Nephron progenitor cell (in vitro differentiated cells): ENCODE data around the gene SLC19A2.
"Not testable (repeated sequence)": the region's sequence is repeated elsewhere in the genome, so short reads cannot be mapped to it uniquely, and the experiment has no call there.

ENCODE experiments used
- DNase-seq: peaks from one replicate; pipeline ENCODE4 v3.0.0; 2021
- H3K27ac Mint-ChIP-seq: 2 replicates; pipeline ENCODE4 v1.8.0; 2021; ENCODE audit warnings: mild to moderate bottlenecking, moderate library complexity, mixed read lengths
- H3K27me3 Mint-ChIP-seq: 2 replicates; pipeline ENCODE4 v1.8.0; 2021; ENCODE audit warnings: mild to moderate bottlenecking, low read depth, mixed read lengths; ENCODE audit not compliant: poor library complexity
- H3K36me3 Mint-ChIP-seq: 2 replicates; pipeline ENCODE4 v1.8.0; 2021; ENCODE audit warnings: low read depth, mixed read lengths
- H3K4me1 Mint-ChIP-seq: 2 replicates; pipeline ENCODE4 v1.8.0; 2021; ENCODE audit warnings: mixed read lengths
- H3K4me3 Mint-ChIP-seq: 2 replicates; pipeline ENCODE4 v1.8.0; 2021; ENCODE audit warnings: mild to moderate bottlenecking, moderate library complexity, mixed read lengths
- H3K9me3 Mint-ChIP-seq: 2 replicates; pipeline ENCODE4 v1.8.0; 2021; ENCODE audit warnings: mild to moderate bottlenecking, moderate library complexity, mixed read lengths
- TF ChIP-seq, protein P1 (sequence below): fragments of 200-600 bp; sonication (generic); IDR thresholded peaks from 2 replicates; pipeline ENCODE4 v1.5.0; 2021; ENCODE audit warnings: antibody characterized with exemption

SLC19A2 gene

DNA sequence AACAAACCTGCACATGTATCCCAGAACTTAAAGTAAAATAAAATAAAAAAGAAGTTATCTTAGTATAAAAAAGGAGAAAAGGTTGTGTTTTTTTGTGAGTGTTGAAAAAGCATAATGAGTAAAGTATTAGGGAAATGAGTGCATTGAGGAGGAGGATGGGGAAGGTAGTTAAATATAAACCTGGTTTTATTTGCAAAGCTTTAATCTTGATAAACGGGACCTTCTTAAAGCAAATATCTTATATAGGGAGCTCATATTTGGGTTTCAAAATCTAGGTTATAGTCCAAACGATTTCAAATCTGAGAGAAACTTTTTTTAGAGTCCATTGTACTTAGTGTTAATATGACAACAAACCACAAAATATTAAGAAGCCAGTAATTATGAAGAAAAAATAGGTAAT is 21.7 kb upstream of the SLC19A2 start:
- TF ChIP-seq, protein P1, sequence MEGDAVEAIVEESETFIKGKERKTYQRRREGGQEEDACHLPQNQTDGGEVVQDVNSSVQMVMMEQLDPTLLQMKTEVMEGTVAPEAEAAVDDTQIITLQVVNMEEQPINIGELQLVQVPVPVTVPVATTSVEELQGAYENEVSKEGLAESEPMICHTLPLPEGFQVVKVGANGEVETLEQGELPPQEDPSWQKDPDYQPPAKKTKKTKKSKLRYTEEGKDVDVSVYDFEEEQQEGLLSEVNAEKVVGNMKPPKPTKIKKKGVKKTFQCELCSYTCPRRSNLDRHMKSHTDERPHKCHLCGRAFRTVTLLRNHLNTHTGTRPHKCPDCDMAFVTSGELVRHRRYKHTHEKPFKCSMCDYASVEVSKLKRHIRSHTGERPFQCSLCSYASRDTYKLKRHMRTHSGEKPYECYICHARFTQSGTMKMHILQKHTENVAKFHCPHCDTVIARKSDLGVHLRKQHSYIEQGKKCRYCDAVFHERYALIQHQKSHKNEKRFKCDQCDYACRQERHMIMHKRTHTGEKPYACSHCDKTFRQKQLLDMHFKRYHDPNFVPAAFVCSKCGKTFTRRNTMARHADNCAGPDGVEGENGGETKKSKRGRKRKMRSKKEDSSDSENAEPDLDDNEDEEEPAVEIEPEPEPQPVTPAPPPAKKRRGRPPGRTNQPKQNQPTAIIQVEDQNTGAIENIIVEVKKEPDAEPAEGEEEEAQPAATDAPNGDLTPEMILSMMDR, result no peak
- Mint-ChIP-seq H3K4me3 (no peak overlapping the region), H3K4me1 (no peaks in the 10 kb centered on the region), H3K27me3 (peaks cover 4% of the 10 kb centered on the region), H3K9me3 (peaks cover 16% of the 10 kb centered on the region), H3K27ac (no peak overlapping the region), H3K36me3 (no peaks in the 10 kb centered on the region)
- DNase-seq, result no peak

DNA sequence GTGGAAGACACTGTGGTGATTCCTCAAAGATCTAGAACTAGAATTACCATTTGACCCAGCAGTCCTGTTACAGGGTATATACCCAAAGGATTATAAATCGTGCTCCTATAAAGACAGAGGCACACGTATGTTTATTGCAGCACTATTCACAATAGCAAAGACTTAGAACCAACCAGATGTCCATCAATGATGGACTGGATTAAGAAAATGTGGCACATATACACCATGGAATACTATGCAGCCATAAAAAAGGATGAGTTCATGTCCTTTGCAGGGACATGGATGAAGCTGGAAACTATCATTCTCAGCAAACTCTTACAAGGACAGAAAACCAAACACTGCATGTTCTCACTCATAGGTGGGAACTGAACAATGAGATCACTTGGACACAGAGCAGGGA is 17.9 kb upstream of the SLC19A2 start:
- H3K36me3 Mint-ChIP-seq, result not testable (repeated sequence)

DNA sequence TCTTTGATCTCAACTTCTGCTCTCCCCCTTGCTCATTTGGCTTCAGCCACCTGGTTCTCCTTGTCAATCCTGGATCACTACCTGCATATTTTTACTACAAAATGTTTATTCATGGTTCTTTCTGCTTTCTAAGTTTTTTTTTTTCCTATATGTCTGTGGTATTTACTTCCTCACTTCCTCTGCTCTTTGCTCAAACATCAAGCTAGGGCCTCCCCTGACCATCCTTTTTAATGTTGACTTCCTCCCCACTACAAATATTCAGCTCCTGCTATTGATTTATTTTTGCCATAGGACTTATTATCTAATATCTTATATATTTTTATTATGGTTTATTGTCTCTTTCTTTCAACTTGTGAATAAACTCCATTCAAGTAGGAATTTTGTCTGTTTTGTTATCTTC is 14.1 kb upstream of the SLC19A2 start:
- Mint-ChIP-seq H3K36me3 (no peaks in the 10 kb centered on the region), H3K4me3 (no peak overlapping the region), H3K27ac (no peak overlapping the region), H3K27me3 (peaks cover 3% of the 10 kb centered on the region), H3K4me1 (no peaks in the 10 kb centered on the region), H3K9me3 (peaks cover 18% of the 10 kb centered on the region)
- TF ChIP-seq, protein P1, result no peak
- no peak for DNase-seq

More for the DNA sequence above, 17.9 kb upstream of the SLC19A2 start:
- H3K4me3 Mint-ChIP-seq, DNase-seq, H3K4me1 Mint-ChIP-seq, H3K27ac Mint-ChIP-seq, H3K27me3 Mint-ChIP-seq: not testable (repeated sequence)
- H3K9me3 Mint-ChIP-seq, result peaks cover 25% of the 10 kb centered on the region

DNA sequence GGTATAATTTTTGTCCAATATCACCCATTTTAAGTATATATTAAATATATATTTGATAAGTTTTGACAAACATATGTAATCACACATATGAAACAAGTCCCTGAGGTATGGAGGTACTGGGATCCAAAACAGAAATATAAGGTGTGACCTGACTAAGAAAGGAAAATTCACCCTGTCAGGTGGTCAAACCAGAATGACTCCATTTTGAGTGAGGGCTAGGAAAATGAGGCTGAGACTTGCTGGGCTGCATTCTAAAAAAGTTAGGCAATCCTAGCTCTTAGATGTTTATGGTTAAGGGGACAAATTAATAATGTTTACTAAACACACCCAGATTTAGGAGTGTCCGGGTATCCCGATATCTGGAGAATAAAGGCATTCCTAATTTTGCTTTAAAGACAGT is 11.6 kb upstream of the SLC19A2 start:
- TF ChIP-seq, protein P1, result no peak
- H3K4me1 Mint-ChIP-seq, result no peaks in the 10 kb centered on the region
- no peaks in the 10 kb centered on the region for H3K36me3 Mint-ChIP-seq
- H3K9me3 Mint-ChIP-seq, result peaks cover 9% of the 10 kb centered on the region
- peaks cover 3% of the 10 kb centered on the region for H3K27me3 Mint-ChIP-seq
- H3K4me3 Mint-ChIP-seq, result no peak overlapping the region
- no peak overlapping the region for H3K27ac Mint-ChIP-seq
- DNase-seq, result no peak

DNA sequence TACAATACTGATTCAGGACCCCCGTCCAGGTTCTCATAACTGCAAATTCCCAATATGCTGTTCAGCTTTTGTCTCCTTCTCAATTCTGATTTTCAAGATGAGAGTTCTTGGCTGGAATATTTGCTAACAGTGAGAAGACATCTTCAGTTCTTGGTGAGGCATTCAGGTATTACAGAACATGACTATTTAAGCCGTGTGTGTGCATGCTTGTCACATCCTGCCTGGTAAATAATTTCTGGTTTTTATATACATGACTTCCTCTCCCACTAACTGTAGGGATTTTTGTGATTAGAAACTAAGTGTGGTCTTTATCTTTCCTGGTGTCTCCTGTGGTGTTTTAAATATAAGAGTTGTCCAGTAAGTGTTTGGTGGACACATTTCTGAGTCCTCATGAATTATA is 10.2 kb upstream of the SLC19A2 start:
- Mint-ChIP-seq H3K36me3 (no peaks in the 10 kb centered on the region), H3K27me3 (peaks cover 3% of the 10 kb centered on the region), H3K9me3 (no peaks in the 10 kb centered on the region), H3K4me1 (no peaks in the 10 kb centered on the region), H3K27ac (no peak overlapping the region), H3K4me3 (no peak overlapping the region)
- TF ChIP-seq, protein P1, result no peak
- DNase-seq, result no peak

DNA sequence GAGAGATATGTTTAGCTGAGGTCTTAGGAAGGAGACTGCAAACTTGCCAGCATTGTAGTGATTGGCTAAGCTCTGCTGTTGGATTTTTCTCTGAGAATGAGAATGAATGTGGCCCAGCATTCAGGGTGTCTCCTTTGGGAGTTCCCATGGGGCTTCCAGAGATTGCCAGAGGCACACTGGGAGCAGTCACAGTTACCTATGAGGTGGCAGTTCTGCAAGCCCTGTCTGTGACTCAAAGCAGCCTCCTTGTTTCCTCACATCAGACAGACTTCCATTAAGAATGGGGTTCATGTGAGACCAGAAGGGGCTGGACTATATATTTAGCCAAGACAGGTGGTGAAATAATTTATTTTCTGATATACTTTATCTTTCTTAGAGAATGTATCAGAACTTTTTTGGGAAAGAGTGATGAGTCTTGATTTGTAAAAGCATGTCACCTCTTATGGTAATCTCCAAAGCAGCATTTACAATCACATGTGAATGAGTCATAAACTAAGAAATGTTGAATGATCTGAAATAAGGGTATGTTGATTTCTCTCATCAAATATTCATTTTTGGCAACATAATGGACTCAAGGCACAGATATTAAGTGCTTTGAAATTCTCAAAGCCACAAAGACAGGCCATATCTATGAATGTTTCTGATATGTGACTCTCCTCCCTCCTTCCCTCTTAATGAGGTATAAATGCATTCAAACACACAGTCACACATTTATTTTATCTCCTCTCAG is 9.5 kb upstream of the SLC19A2 start:
- Mint-ChIP-seq H3K27me3 (peaks cover 3% of the 10 kb centered on the region), H3K4me3 (no peak overlapping the region), H3K27ac (no peak overlapping the region), H3K36me3 (no peaks in the 10 kb centered on the region), H3K4me1 (no peaks in the 10 kb centered on the region), H3K9me3 (no peaks in the 10 kb centered on the region)
- TF ChIP-seq, protein P1, result no peak
- no peak for DNase-seq
